Adrenal gland (tissue), 5 donors: ENCODE measurements around the gene CYCS.

Source experiments
- POLR2A ChIP-seq, 2 donors: fragments of 450-650 bp; IDR thresholded peaks; one replicate each; pipeline ENCODE4 v1.6.1; 2017; ENCODE audit warnings: antibody characterized with exemption in 2 of 2, mild to moderate bottlenecking in 2 of 2, moderate library complexity in 1 of 2
- TF ChIP-seq, protein P1 (sequence below), 6 experiments: fragments of 450-650 bp in 4 of 6; fragments of 200-600 bp in 2 of 6; sonication (generic) in 1 of 6; IDR thresholded peaks; 1 replicate in 5 of 6; 2 replicates in 1 of 6; pipeline versions ENCODE4 v1.5.1 to v1.8.0; 2016 to 2021; ENCODE audit warnings: antibody characterized with exemption in 6 of 6, mild to moderate bottlenecking in 2 of 6, moderate library complexity in 1 of 6
- donor health status: DM: no; HTN: no; CAD: no.

GRCh38 chr7:25105911-25106310, 19.1 kb downstream of the CYCS start:
- no peak for TF ChIP-seq POLR2A (IDR thresholded peaks at IDR 0.05)
- TF ChIP-seq, protein P1, sequence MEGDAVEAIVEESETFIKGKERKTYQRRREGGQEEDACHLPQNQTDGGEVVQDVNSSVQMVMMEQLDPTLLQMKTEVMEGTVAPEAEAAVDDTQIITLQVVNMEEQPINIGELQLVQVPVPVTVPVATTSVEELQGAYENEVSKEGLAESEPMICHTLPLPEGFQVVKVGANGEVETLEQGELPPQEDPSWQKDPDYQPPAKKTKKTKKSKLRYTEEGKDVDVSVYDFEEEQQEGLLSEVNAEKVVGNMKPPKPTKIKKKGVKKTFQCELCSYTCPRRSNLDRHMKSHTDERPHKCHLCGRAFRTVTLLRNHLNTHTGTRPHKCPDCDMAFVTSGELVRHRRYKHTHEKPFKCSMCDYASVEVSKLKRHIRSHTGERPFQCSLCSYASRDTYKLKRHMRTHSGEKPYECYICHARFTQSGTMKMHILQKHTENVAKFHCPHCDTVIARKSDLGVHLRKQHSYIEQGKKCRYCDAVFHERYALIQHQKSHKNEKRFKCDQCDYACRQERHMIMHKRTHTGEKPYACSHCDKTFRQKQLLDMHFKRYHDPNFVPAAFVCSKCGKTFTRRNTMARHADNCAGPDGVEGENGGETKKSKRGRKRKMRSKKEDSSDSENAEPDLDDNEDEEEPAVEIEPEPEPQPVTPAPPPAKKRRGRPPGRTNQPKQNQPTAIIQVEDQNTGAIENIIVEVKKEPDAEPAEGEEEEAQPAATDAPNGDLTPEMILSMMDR (IDR thresholded peaks at IDR 0.05): no peak
